ENCODE measurements around the gene QRICH1. TPM values are rescaled to one million over a fixed set of nuclear protein-coding genes. Genes with fewer than 3 reads are reported as not detected.
A peak's percentile ranks its signal among the peaks of the same experiment; 100 is the strongest.

The QRICH1 gene
- polyA plus RNA-seq, 3 donors, result 9.3 to 150 (median 16.1) TPM

DNA sequence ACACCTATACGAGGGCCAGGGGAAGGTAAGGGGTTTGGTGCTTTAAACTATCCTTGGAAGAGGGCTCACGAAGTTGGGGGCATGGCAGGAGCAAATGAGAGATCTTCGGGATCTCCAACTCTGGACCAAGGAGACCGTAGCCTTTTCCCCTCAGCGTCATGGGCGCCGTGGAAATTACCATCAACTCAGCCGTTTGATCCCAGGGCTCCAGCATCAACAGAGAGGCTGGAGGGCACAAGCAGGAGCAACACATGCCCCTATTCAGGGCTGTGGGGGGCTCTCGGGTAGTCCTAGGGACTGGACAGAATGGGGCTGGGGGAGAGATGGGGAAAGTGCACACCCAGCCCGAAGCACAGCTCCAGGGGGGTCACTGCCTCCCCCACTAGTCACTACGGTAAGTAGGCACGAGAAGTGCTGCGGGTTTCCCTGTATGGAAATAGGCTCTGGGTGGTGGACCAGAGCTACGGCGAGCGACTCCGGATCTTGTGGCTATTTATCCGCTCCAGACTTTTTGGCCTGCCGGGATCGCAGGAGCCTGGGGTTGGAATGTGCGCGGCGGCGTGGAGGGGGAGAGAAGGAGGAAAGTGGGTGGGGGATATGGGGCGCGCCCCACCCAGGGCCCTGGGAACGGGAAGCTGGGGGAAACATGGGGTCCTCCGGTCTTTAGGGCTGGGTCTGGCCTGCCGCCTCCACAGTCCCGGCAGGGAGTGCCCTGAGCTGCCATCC, 39.5 kb upstream of the QRICH1 start:
- DNase-seq, result peak; percentile 30 to 51 (median 31)
- TF ChIP-seq, protein P1, sequence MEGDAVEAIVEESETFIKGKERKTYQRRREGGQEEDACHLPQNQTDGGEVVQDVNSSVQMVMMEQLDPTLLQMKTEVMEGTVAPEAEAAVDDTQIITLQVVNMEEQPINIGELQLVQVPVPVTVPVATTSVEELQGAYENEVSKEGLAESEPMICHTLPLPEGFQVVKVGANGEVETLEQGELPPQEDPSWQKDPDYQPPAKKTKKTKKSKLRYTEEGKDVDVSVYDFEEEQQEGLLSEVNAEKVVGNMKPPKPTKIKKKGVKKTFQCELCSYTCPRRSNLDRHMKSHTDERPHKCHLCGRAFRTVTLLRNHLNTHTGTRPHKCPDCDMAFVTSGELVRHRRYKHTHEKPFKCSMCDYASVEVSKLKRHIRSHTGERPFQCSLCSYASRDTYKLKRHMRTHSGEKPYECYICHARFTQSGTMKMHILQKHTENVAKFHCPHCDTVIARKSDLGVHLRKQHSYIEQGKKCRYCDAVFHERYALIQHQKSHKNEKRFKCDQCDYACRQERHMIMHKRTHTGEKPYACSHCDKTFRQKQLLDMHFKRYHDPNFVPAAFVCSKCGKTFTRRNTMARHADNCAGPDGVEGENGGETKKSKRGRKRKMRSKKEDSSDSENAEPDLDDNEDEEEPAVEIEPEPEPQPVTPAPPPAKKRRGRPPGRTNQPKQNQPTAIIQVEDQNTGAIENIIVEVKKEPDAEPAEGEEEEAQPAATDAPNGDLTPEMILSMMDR (IDR thresholded peaks at IDR 0.05), result no peak
- Mint-ChIP-seq H3K4me1 (peaks cover 29% of the 10 kb centered on the region), H3K36me3 (peaks cover 0 to 2% of the 10 kb centered on the region in 2 donors), H3K4me3 (peak overlapping the region; percentile 82 to 92), H3K27ac (peak overlapping the region; percentile 12 to 70 (median 60)), H3K9me3 (peaks cover 0 to 3% (median 0%) of the 10 kb centered on the region in 7 donors), H3K27me3 (ENCODE audit: low read depth in 3 of 3) (peaks cover 0 to 3% (median 2%) of the 10 kb centered on the region in 3 donors)
- Histone ChIP-seq H3K4me1 (ENCODE audit: control insufficient read depth in 1 of 2, insufficient read depth in 2 of 2, low read length in 2 of 2) (peaks cover 14 to 20% of the 10 kb centered on the region in 2 donors), H3K27ac (ENCODE audit: low read depth in 1 of 2, low read length in 2 of 2) (peak overlapping the region in 1 of 2 donors; percentile 54), H3K4me2 (replicated peaks; ENCODE audit: extremely low read depth, low read length, poor library complexity, severe bottlenecking) (peak overlapping the region; percentile 87), H3K9me3 (replicated peaks in 1 of 2; ENCODE audit: control insufficient read depth in 1 of 2, insufficient read depth in 1 of 2, low read length in 2 of 2) (no peaks in the 10 kb centered on the region), H3K4me3 (replicated peaks in 1 of 3; ENCODE audit: low read depth in 2 of 3, low read length in 3 of 3) (peak overlapping the region; percentile 30 to 78 (median 58)), H3K36me3 (replicated peaks in 1 of 2; ENCODE audit: control insufficient read depth in 1 of 2, insufficient read depth in 2 of 2, low read length in 2 of 2) (no peaks in the 10 kb centered on the region), H3K27me3 (ENCODE audit: control insufficient read depth in 2 of 2, insufficient read depth in 2 of 2, low read length in 2 of 2) (no peaks in the 10 kb centered on the region), H3K9ac (ENCODE audit: insufficient read depth, low read length, poor library complexity, severe bottlenecking) (peak overlapping the region; percentile 66), H4K20me1 (ENCODE audit: insufficient read depth, low read length) (no peaks in the 10 kb centered on the region), H3K79me2 (ENCODE audit: insufficient read depth, low read length) (no peaks in the 10 kb centered on the region), H2AFZ (ENCODE audit: insufficient read depth, low read depth, low read length, poor library complexity, severe bottlenecking) (peak overlapping the region; percentile 87)
- 5% methylated on average over 22 of the region's 30 CpGs for WGBS (ENCODE audit: insufficient coverage)
- intact Hi-C loops (cut with micrococcal nuclease), result loop anchor here in 1 of 2 donors (10.0 kb wide), 1 partner anchor 149 kb away; no protein-coding TSS in a partner anchor

DNA sequence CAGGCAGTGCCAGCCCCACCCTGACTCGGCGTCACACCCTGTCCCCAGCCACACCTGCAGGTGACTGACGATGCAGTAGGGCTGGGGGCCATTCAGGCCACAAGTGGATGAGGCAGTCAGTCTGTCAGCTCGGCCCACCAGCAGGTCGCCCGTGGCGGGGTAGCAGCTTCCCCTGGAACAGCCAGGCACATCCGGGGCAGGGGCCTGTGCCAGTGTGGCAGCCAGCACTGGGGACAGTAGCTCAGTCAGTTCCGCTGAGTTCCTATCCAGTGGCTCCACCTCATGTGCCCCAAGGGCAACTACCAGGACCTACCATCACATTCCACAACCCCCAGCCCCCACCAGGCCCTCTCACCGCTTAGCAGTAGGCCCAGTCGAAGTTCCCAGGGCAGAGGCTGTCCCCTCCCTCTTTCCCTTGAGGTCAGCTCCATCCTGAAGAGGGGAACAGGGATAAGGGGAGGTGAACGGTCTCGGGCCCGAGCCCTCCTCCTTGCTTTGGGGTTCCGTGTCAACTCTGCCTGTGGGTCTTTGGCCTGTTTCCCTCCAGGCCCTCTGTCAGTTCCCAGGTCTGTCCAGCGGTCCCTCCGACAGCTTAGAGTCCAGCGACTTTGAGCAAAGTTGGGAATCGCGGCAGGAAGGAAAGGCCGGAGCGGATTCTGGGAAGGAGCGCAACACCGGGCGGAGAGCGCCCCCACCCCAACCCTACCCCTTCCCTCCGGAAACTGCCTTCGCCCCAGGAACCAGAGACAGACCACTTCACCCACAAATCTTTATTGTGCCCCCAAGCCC, 38.8 kb upstream of the QRICH1 start, which contains the start of gene LAMB2:
Gene LAMB2 (minus strand): TSS at position 614 of the 789 bp plus-strand sequence. CDS start 183 bp downstream, at position 431.
- Mint-ChIP-seq H3K4me1 (peaks cover 29% of the 10 kb centered on the region), H3K27me3 (ENCODE audit: low read depth in 3 of 3) (peaks cover 0 to 3% (median 2%) of the 10 kb centered on the region in 3 donors), H3K27ac (peak within 1 kb of the TSS; percentile 12 to 79 (median 70)), H3K36me3 (peaks cover 0 to 2% of the 10 kb centered on the region in 2 donors), H3K4me3 (peak within 1 kb of the TSS; percentile 82 to 92), H3K9me3 (peaks cover 0 to 3% (median 0%) of the 10 kb centered on the region in 7 donors)
- Histone ChIP-seq H3K4me1 (ENCODE audit: control insufficient read depth in 1 of 2, insufficient read depth in 2 of 2, low read length in 2 of 2) (peaks cover 14 to 20% of the 10 kb centered on the region in 2 donors), H3K36me3 (replicated peaks in 1 of 2; ENCODE audit: control insufficient read depth in 1 of 2, insufficient read depth in 2 of 2, low read length in 2 of 2) (no peaks in the 10 kb centered on the region), H3K27me3 (ENCODE audit: control insufficient read depth in 2 of 2, insufficient read depth in 2 of 2, low read length in 2 of 2) (no peaks in the 10 kb centered on the region), H3K4me3 (replicated peaks in 1 of 3; ENCODE audit: low read depth in 2 of 3, low read length in 3 of 3) (peak within 1 kb of the TSS; percentile 30 to 78 (median 58)), H3K9me3 (replicated peaks in 1 of 2; ENCODE audit: control insufficient read depth in 1 of 2, insufficient read depth in 1 of 2, low read length in 2 of 2) (no peaks in the 10 kb centered on the region), H3K27ac (ENCODE audit: low read depth in 1 of 2, low read length in 2 of 2) (peak within 1 kb of the TSS; percentile 4 to 54), H3K9ac (ENCODE audit: insufficient read depth, low read length, poor library complexity, severe bottlenecking) (peak within 1 kb of the TSS; percentile 66), H2AFZ (ENCODE audit: insufficient read depth, low read depth, low read length, poor library complexity, severe bottlenecking) (peak within 1 kb of the TSS; percentile 87), H3K79me2 (ENCODE audit: insufficient read depth, low read length) (no peaks in the 10 kb centered on the region), H3K4me2 (replicated peaks; ENCODE audit: extremely low read depth, low read length, poor library complexity, severe bottlenecking) (peak within 1 kb of the TSS; percentile 87), H4K20me1 (ENCODE audit: insufficient read depth, low read length) (no peaks in the 10 kb centered on the region)
- 14% methylated on average over 18 of the region's 28 CpGs for WGBS (ENCODE audit: insufficient coverage)
- peak; percentile 36 to 59 (median 45) for DNase-seq
- intact Hi-C loops (cut with micrococcal nuclease), result loop anchor here in 1 of 2 donors (10.0 kb wide), 1 partner anchor 148 kb away; no protein-coding TSS in a partner anchor
- TF ChIP-seq, protein P1 (IDR thresholded peaks at IDR 0.05), result no peak

Measured in CD14-positive monocyte (primary cell).